ENCODE data around the gene RSU1. TPM values are rescaled to one million over a fixed set of nuclear protein-coding genes. Genes with fewer than 3 reads are reported as not detected.

RSU1 gene
- total RNA-seq, 1 donor from 2014 or later = 81.6 TPM

- TF ChIP-seq CTCF (IDR thresholded peaks at IDR 0.05) = no peak
- intact Hi-C loops (cut with DNase I) = no loop called here
These were observed 3.2 kb downstream of the RSU1 start for GRCh38 chr10:16814012-16814411.

DNA sequence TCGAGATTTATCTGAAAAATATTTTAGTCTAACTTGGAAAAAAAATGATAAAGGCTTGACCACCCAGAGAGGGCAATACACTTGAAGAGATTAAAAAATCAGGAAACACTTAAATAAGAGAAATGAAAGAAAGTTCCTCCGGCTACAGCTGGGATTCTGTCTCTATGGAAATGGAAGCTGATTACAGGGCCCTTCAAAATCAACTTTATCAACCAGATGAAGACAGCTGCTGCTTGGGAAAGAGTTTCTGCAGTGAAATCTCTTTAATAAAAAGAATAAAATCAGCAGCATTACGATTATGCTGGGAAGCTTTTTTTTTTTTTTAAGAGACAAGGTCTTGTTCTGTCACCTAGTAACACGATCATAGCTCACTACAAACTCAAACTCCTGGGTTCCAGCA, 4.5 kb downstream of the RSU1 start:
- intact Hi-C loops (cut with DNase I) = no loop called here
- H3K27ac ChIP-seq = no peak overlapping the region
- DNase-seq = no peak
- H3K4me1 ChIP-seq = peaks cover 21% of the 10 kb centered on the region
- no peaks in the 10 kb centered on the region for H3K9me3 ChIP-seq
- H3K27me3 ChIP-seq (ENCODE audit: low read depth) = no peaks in the 10 kb centered on the region
- no peak for TF ChIP-seq CTCF (IDR thresholded peaks at IDR 0.05)
- H3K4me3 ChIP-seq = no peak overlapping the region
- no peaks in the 10 kb centered on the region for H3K36me3 ChIP-seq
- ATAC-seq = no peak

More at GRCh38 chr10:16814012-16814411, 3.2 kb downstream of the RSU1 start:
- no peak for ATAC-seq
- Histone ChIP-seq H3K27ac (no peak overlapping the region), H3K36me3 (no peaks in the 10 kb centered on the region), H3K4me3 (no peak overlapping the region), H3K4me1 (peaks cover 29% of the 10 kb centered on the region), H3K9me3 (no peaks in the 10 kb centered on the region), H3K27me3 (ENCODE audit: low read depth) (no peaks in the 10 kb centered on the region)
- no peak for DNase-seq

GRCh38 chr10:16811765-16812164, 5.5 kb downstream of the RSU1 start:
- no peak for TF ChIP-seq CTCF (IDR thresholded peaks at IDR 0.05)
- Histone ChIP-seq H3K4me3 (no peak overlapping the region), H3K4me1 (peaks cover 20% of the 10 kb centered on the region), H3K27ac (no peak overlapping the region), H3K27me3 (ENCODE audit: low read depth) (no peaks in the 10 kb centered on the region), H3K9me3 (no peaks in the 10 kb centered on the region), H3K36me3 (no peaks in the 10 kb centered on the region)
- intact Hi-C loops (cut with DNase I) = no loop called here
- ATAC-seq (no peak), DNase-seq (no peak)

- no peak overlapping the region for H3K27ac ChIP-seq
- ATAC-seq = no peak
- H3K27me3 ChIP-seq (ENCODE audit: low read depth) = no peaks in the 10 kb centered on the region
- no peak overlapping the region for H3K4me3 ChIP-seq
- no peak for TF ChIP-seq CTCF (IDR thresholded peaks at IDR 0.05)
- no peaks in the 10 kb centered on the region for H3K36me3 ChIP-seq
- DNase-seq = no peak
- no peaks in the 10 kb centered on the region for H3K9me3 ChIP-seq
- intact Hi-C loops (cut with DNase I) = no loop called here
- peaks cover 16% of the 10 kb centered on the region for H3K4me1 ChIP-seq
These were observed 5.9 kb downstream of the RSU1 start for GRCh38 chr10:16811292-16811691.

DNA sequence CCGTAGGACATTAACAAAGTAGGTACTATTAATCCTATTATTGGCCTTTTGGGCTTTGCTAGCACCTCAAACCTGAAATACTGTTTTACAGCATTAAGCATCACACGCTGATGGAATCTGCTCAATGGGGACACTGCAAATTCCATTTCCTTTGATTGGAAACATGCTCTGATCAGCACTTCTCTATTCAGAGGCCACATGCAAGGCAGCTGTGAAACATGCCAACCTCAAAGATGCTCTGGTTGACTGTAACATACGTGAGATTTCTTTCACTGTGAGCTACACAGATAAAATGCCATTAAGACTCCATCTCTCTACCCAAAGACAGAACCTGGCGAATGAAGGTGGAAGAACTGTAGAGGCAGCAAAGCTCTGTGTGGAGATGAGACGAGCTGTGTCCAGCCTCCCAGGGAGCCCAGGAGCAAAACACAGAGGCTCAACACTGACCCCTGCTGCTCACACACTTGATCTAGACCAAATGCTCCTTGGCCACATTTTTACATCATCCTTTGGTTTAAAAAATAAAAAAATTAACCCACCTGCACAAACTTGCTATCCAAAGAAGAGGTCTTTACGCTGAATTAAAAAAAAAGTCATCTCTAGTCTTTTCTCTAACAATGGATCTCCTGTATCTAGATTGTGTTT, 8.0 kb downstream of the RSU1 start:
- Histone ChIP-seq H3K4me3 (no peak overlapping the region), H3K36me3 (no peaks in the 10 kb centered on the region), H3K9me3 (no peaks in the 10 kb centered on the region), H3K4me1 (no peaks in the 10 kb centered on the region), H3K27me3 (ENCODE audit: low read depth) (no peaks in the 10 kb centered on the region), H3K27ac (no peak overlapping the region)
- peak; percentile 57 to 70 for ATAC-seq
- intact Hi-C loops (cut with DNase I) = no loop called here
- TF ChIP-seq CTCF (IDR thresholded peaks at IDR 0.05) = peak; percentile 50
- DNase-seq = no peak
